ENCODE data around the gene LINC00305.

LINC00305 gene

DNA sequence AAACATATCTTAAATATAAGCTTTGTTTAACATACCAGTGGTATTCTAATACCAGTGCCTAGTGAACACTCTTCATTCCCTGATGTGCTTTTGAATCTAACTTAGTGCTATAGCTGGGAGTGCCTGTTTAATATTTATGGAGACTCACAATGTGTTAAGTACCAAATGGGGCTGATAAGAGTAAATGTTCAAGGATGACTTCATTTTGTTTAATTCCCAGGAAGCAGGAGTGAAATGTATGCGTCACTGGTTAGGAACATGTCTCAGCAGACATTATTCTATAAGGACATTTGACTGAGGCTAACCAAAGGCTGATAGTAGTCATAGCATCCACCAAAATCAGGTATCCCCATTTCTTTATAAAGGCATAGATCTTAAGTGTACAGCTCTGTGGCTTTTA, 31.7 kb upstream of the LINC00305 start:
- Histone ChIP-seq H3K4me1 (ENCODE audit: low read length) (no peaks in the 10 kb centered on the region), H2AFZ (ENCODE audit: low read depth, low read length) (no peak overlapping the region), H3K27ac (ENCODE audit: low read length) (no peak overlapping the region), H3K36me3 (replicated peaks; ENCODE audit: low read depth, low read length) (no peaks in the 10 kb centered on the region), H3K27me3 (ENCODE audit: low read depth, low read length) (no peaks in the 10 kb centered on the region), H3K4me3 (ENCODE audit: low read length) (no peak overlapping the region), H3K9me3 (ENCODE audit: insufficient read depth, low read length) (no peaks in the 10 kb centered on the region), H3K79me2 (ENCODE audit: low read length) (no peaks in the 10 kb centered on the region), H4K20me1 (ENCODE audit: insufficient read depth, low read length) (no peaks in the 10 kb centered on the region), H3K9ac (ENCODE audit: low read length) (no peak overlapping the region), H3K4me2 (ENCODE audit: low read length) (no peak overlapping the region)
- no peak for TF ChIP-seq EZH2phosphoT487 (IDR thresholded peaks at IDR 0.05; ENCODE audit: low read depth)
- no peak for TF ChIP-seq CTCF (IDR thresholded peaks at IDR 0.05; ENCODE audit: low read depth, low read length)

- Histone ChIP-seq H2AFZ (ENCODE audit: low read depth, low read length) (peak overlapping the region; percentile 18; the same call in 1 of the 2 replicates), H3K4me2 (ENCODE audit: low read length) (no peak overlapping the region), H3K9ac (ENCODE audit: low read length) (no peak overlapping the region), H3K27ac (ENCODE audit: low read length) (no peak overlapping the region), H3K79me2 (ENCODE audit: low read length) (no peaks in the 10 kb centered on the region), H3K9me3 (ENCODE audit: insufficient read depth, low read length) (no peaks in the 10 kb centered on the region), H4K20me1 (ENCODE audit: insufficient read depth, low read length) (no peaks in the 10 kb centered on the region), H3K4me1 (ENCODE audit: low read length) (no peaks in the 10 kb centered on the region), H3K4me3 (ENCODE audit: low read length) (no peak overlapping the region), H3K36me3 (replicated peaks; ENCODE audit: low read depth, low read length) (no peaks in the 10 kb centered on the region), H3K27me3 (ENCODE audit: low read depth, low read length) (no peaks in the 10 kb centered on the region)
- TF ChIP-seq EZH2phosphoT487 (IDR thresholded peaks at IDR 0.05; ENCODE audit: low read depth) (no peak), CTCF (IDR thresholded peaks at IDR 0.05; ENCODE audit: low read depth, low read length) (no peak)
These were observed 31.3 kb upstream of the LINC00305 start for GRCh38 chr18:64180171-64180570.

GRCh38 chr18:64179556-64180080, 30.7 kb upstream of the LINC00305 start:
- Histone ChIP-seq H3K4me1 (ENCODE audit: low read length) (no peaks in the 10 kb centered on the region), H3K79me2 (ENCODE audit: low read length) (no peaks in the 10 kb centered on the region), H3K27ac (ENCODE audit: low read length) (no peak overlapping the region), H3K9ac (ENCODE audit: low read length) (no peak overlapping the region), H3K36me3 (replicated peaks; ENCODE audit: low read depth, low read length) (no peaks in the 10 kb centered on the region), H3K9me3 (ENCODE audit: insufficient read depth, low read length) (no peaks in the 10 kb centered on the region), H3K4me3 (ENCODE audit: low read length) (no peak overlapping the region), H3K27me3 (ENCODE audit: low read depth, low read length) (no peaks in the 10 kb centered on the region), H4K20me1 (ENCODE audit: insufficient read depth, low read length) (no peaks in the 10 kb centered on the region), H3K4me2 (ENCODE audit: low read length) (no peak overlapping the region), H2AFZ (ENCODE audit: low read depth, low read length) (peak overlapping the region; percentile 18; the same call in 1 of the 2 replicates)
- no peak for TF ChIP-seq CTCF (IDR thresholded peaks at IDR 0.05; ENCODE audit: low read depth, low read length)
- TF ChIP-seq EZH2phosphoT487 (IDR thresholded peaks at IDR 0.05; ENCODE audit: low read depth), result no peak

DNA sequence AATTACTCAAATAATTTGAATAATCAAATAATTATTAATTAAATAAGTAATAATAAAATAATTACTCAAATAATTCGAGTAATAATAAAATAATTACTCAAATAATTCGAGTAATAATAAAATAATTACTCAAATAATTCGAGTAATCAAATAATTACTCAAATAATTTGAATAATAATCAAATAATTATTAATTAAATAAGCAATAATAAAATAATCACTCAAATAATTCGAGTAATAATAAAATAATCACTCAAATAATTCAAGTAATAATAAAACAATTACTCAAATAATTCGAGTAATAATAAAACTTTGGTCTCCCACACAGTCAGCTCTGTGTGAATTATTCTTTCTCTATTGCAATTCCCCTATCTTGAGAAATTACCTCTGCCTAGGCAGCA, 30.0 kb upstream of the LINC00305 start:
- Histone ChIP-seq H3K27ac (ENCODE audit: low read length) (no peak overlapping the region), H3K4me3 (ENCODE audit: low read length) (no peak overlapping the region), H3K4me2 (ENCODE audit: low read length) (no peak overlapping the region), H2AFZ (ENCODE audit: low read depth, low read length) (no peak overlapping the region), H3K4me1 (ENCODE audit: low read length) (no peaks in the 10 kb centered on the region), H3K27me3 (ENCODE audit: low read depth, low read length) (no peaks in the 10 kb centered on the region), H3K36me3 (replicated peaks; ENCODE audit: low read depth, low read length) (no peaks in the 10 kb centered on the region), H3K9ac (ENCODE audit: low read length) (no peak overlapping the region), H3K79me2 (ENCODE audit: low read length) (no peaks in the 10 kb centered on the region), H4K20me1 (ENCODE audit: insufficient read depth, low read length) (no peaks in the 10 kb centered on the region), H3K9me3 (ENCODE audit: insufficient read depth, low read length) (no peaks in the 10 kb centered on the region)
- TF ChIP-seq EZH2phosphoT487 (IDR thresholded peaks at IDR 0.05; ENCODE audit: low read depth), result no peak
- TF ChIP-seq CTCF (IDR thresholded peaks at IDR 0.05; ENCODE audit: low read depth, low read length), result no peak
